Measurements from ENCODE around the gene NUAK1.
"Not testable (repeated sequence)": the region's sequence is repeated elsewhere in the genome, so short reads cannot be mapped to it uniquely, and the experiment has no call there.

The NUAK1 gene

DNA sequence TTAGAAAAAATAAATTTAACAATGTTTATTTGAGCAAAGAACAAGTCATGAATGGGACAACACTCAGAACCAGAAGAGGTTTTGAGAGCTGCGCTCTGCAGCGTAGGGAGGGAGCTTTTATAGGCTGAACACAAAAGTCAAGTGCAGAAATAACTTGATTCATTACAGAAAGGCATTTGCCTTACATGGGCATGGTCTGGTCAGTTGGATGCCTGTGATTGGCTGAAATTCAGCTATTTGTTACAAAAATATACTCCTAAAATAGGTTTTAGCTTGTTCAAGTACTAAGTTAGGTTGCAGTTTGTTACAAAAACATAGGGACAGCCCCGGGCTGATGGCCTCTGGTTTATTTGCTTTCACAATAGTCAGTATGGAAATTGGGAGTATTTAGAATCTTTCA, 118.0 kb downstream of the NUAK1 start:
- Histone ChIP-seq H3K27ac (no peak overlapping the region), H3K9me3 (ENCODE audit: severe bottlenecking) (peaks cover 5% of the 10 kb centered on the region), H3K4me3 (ENCODE audit: low read depth, low read length) (no peak overlapping the region), H3K27me3 (ENCODE audit: insufficient read depth, low read depth, severe bottlenecking) (no peaks in the 10 kb centered on the region), H3K36me3 (no peaks in the 10 kb centered on the region)
- TF ChIP-seq CTCF (IDR thresholded peaks at IDR 0.05; ENCODE audit: low read depth, low read length), result no peak
- DNase-seq, result no peak

DNA sequence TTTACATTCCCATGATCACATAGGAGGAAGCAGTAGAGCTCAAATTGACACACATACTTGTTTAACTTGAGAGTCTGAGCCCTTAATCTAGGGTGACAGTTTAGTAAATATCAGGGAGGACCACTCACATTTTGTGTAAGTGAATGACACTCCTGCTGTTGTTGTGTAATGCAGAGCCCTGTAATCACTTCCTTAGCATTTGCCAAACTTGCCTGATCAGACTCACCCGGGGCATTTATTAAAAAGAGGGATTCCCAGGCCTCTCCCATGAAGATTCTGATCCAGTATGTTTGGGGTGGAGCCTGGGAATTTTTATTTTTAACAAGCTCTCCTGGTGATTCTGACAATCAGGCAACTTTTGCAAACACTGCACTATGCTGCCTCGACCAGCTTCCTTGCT, 119.6 kb downstream of the NUAK1 start:
- no peak for TF ChIP-seq CTCF (IDR thresholded peaks at IDR 0.05; ENCODE audit: low read depth, low read length)
- H3K36me3 ChIP-seq, result no peaks in the 10 kb centered on the region
- no peak overlapping the region for H3K4me3 ChIP-seq (ENCODE audit: low read depth, low read length)
- H3K27ac ChIP-seq, result no peak overlapping the region
- no peak for DNase-seq
- H3K9me3 ChIP-seq (ENCODE audit: severe bottlenecking), result peaks cover 5% of the 10 kb centered on the region
- H3K27me3 ChIP-seq (ENCODE audit: insufficient read depth, low read depth, severe bottlenecking), result no peaks in the 10 kb centered on the region

DNA sequence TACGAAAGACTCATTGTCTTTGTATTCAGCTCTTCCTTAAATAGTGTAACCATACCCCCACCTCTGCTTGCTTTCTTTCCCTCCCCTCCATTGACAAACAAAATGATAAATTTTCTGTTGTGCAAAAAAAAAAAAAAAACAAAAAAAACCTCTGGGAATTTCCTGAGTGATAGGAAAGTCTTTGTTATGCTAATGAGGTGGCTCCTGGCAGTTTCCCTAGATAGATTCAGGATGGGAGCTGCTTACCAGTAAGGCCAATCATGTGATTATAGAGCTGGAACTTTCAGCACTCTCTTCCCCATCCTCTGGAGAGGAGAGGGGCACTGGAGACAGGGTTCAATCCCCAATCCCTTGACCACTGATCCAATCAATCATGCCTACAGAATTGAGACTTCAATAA, 120.5 kb downstream of the NUAK1 start:
- H3K9me3 ChIP-seq (ENCODE audit: severe bottlenecking), result peaks cover 5% of the 10 kb centered on the region
- TF ChIP-seq CTCF (IDR thresholded peaks at IDR 0.05; ENCODE audit: low read depth, low read length), result no peak
- no peak overlapping the region for H3K27ac ChIP-seq
- H3K27me3 ChIP-seq (ENCODE audit: insufficient read depth, low read depth, severe bottlenecking), result no peaks in the 10 kb centered on the region
- no peaks in the 10 kb centered on the region for H3K36me3 ChIP-seq
- DNase-seq, result no peak
- H3K4me3 ChIP-seq (ENCODE audit: low read depth, low read length), result no peak overlapping the region

DNA sequence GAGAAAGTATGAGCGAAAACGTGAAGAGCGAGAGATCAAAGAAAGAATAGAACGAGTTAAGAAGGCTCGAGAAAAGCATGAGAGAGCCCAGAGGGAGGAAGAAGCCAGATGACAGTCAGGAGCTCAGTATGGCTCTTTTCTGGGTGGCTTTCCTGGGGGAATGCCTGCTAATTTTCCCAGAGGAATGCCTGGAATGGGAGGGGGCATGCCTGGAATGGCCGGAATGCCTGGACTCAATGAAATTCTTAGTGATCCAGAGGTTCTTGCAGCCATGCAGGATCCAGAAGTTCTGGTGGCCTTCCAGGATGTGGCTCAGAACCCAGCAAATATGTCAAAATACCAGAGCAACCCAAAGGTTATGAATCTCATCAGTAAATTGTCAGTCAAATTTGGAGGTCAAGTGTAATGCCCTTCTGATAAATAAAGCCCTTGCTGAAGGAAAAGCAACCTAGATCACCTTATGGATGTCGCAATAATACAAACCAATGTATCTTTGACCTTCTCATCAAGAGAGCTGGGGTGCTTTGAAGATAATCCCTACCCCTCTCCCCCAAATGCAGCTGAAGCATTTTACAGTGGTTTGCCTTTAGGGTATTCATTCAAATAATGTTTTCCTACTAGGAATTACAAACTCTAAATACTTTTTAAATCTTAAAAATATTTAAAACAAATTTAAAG, 122.0 kb downstream of the NUAK1 start:
- DNase-seq, H3K27ac ChIP-seq: not testable (repeated sequence)

DNA sequence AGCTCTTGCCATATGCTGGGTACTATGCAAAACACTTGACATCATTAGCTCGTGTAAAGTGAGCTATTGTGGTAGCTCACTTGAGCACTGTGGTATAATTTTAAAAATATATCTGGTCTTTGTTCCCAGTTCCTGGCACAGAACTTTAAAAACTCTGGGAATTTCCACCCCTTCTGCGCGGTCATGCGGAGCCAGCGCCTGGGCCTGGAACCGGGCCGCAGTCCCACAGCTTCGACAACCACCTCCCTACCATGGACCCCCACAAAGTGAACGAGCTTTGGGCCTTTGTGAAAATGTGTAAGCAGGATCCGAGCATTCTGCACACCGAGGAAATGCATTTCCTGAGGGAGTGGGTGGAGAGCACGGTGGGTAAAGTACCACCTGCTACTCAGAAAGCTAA, 123.1 kb downstream of the NUAK1 start:
- no peak for DNase-seq
- TF ChIP-seq CTCF (IDR thresholded peaks at IDR 0.05; ENCODE audit: low read depth, low read length), result no peak
- Histone ChIP-seq H3K27me3 (ENCODE audit: insufficient read depth, low read depth, severe bottlenecking) (no peaks in the 10 kb centered on the region), H3K36me3 (no peaks in the 10 kb centered on the region), H3K27ac (no peak overlapping the region), H3K4me3 (ENCODE audit: low read depth, low read length) (no peak overlapping the region), H3K9me3 (ENCODE audit: severe bottlenecking) (peaks cover 5% of the 10 kb centered on the region)

More for the DNA sequence above, 122.0 kb downstream of the NUAK1 start:
- not testable (repeated sequence) for H3K9me3 ChIP-seq (ENCODE audit: severe bottlenecking); H3K36me3 ChIP-seq; H3K4me3 ChIP-seq (ENCODE audit: low read depth, low read length); H3K27me3 ChIP-seq (ENCODE audit: insufficient read depth, low read depth, severe bottlenecking)

GRCh38 chr12:106013941-106014340, 124.8 kb downstream of the NUAK1 start:
- peaks cover 5% of the 10 kb centered on the region for H3K9me3 ChIP-seq (ENCODE audit: severe bottlenecking)
- no peak overlapping the region for H3K4me3 ChIP-seq (ENCODE audit: low read depth, low read length)
- DNase-seq, result no peak
- H3K27me3 ChIP-seq (ENCODE audit: insufficient read depth, low read depth, severe bottlenecking), result no peaks in the 10 kb centered on the region
- H3K27ac ChIP-seq, result no peak overlapping the region
- no peaks in the 10 kb centered on the region for H3K36me3 ChIP-seq
- TF ChIP-seq CTCF (IDR thresholded peaks at IDR 0.05; ENCODE audit: low read depth, low read length), result no peak

All from WERI-Rb-1 (cell line).